ENCODE results near the gene NCAN.
"Not testable (repeated sequence)": the region's sequence is repeated elsewhere in the genome, so short reads cannot be mapped to it uniquely, and the experiment has no call there.

Gene NCAN

GRCh38 chr19:19214892-19215291 lies 3.1 kb downstream of the NCAN start:
- no peak overlapping the region for H3K4me3 ChIP-seq (ENCODE audit: control insufficient read depth, low read depth, low read length)
- no peak for DNase-seq (ENCODE audit: low read depth)
- no peak for TF ChIP-seq CTCF (IDR thresholded peaks at IDR 0.05; ENCODE audit: control insufficient read depth, insufficient read depth, low read depth, low read length, missing control alignments)

GRCh38 chr19:19215792-19216191 lies 4.0 kb downstream of the NCAN start:
- TF ChIP-seq CTCF (IDR thresholded peaks at IDR 0.05; ENCODE audit: control insufficient read depth, insufficient read depth, low read depth, low read length, missing control alignments), result no peak
- H3K4me3 ChIP-seq (ENCODE audit: control insufficient read depth, low read depth, low read length), result no peak overlapping the region
- DNase-seq (ENCODE audit: low read depth), result no peak

GRCh38 chr19:19217099-19217498 lies 5.3 kb downstream of the NCAN start:
- H3K4me3 ChIP-seq (ENCODE audit: control insufficient read depth, low read depth, low read length), result no peak overlapping the region
- DNase-seq (ENCODE audit: low read depth), result no peak
- peak; percentile 4 for TF ChIP-seq CTCF (IDR thresholded peaks at IDR 0.05; ENCODE audit: control insufficient read depth, insufficient read depth, low read depth, low read length, missing control alignments)

GRCh38 chr19:19218911-19219310 lies 7.2 kb downstream of the NCAN start:
- H3K4me3 ChIP-seq (ENCODE audit: control insufficient read depth, low read depth, low read length), result no peak overlapping the region
- DNase-seq (ENCODE audit: low read depth), result no peak
- no peak for TF ChIP-seq CTCF (IDR thresholded peaks at IDR 0.05; ENCODE audit: control insufficient read depth, insufficient read depth, low read depth, low read length, missing control alignments)

GRCh38 chr19:19221000-19221399 lies 9.2 kb downstream of the NCAN start:
- DNase-seq (ENCODE audit: low read depth); H3K4me3 ChIP-seq (ENCODE audit: control insufficient read depth, low read depth, low read length): not testable (repeated sequence)

- no peak overlapping the region for H3K4me3 ChIP-seq (ENCODE audit: control insufficient read depth, low read depth, low read length)
Measured at GRCh38 chr19:19223060-19223459, 11.3 kb downstream of the NCAN start.

GRCh38 chr19:19223636-19224035 lies 11.9 kb downstream of the NCAN start:
- DNase-seq (ENCODE audit: low read depth), result no peak
- TF ChIP-seq CTCF (IDR thresholded peaks at IDR 0.05; ENCODE audit: control insufficient read depth, insufficient read depth, low read depth, low read length, missing control alignments), result no peak
- no peak overlapping the region for H3K4me3 ChIP-seq (ENCODE audit: control insufficient read depth, low read depth, low read length)

More at GRCh38 chr19:19223060-19223459, 11.3 kb downstream of the NCAN start:
- DNase-seq (ENCODE audit: low read depth), result no peak
- TF ChIP-seq CTCF (IDR thresholded peaks at IDR 0.05; ENCODE audit: control insufficient read depth, insufficient read depth, low read depth, low read length, missing control alignments), result no peak
